GM18951 (cell line): ENCODE measurements around the gene SPACA9.

Source experiments
- POLR2A ChIP-seq: IDR thresholded peaks from 4 replicates; pipeline ENCODE4 v1.6.1; 2011; ENCODE audit warnings: mild to moderate bottlenecking; ENCODE audit not compliant: insufficient read length, insufficient read depth; ENCODE audit errors: extremely low read depth
- in situ Hi-C: fragments of 300-500 bp; cut with MboI; formaldehyde crosslinking; loops from one replicate; pipeline ENCODE4 v1.12.0; 2022; ENCODE audit warnings: low sequenced_read_pairs, mixed read lengths, inconsistent platforms; ENCODE audit not compliant: unreplicated experiment

Gene SPACA9

GRCh38 chr9:132876849-132877248 lies 1.8 kb upstream of the SPACA9 start:
- TF ChIP-seq POLR2A = no peak
- in situ Hi-C loops = no loop called here

GRCh38 chr9:132877458-132877823 lies 1.3 kb upstream of the SPACA9 start:
- in situ Hi-C loops = no loop called here
- TF ChIP-seq POLR2A = no peak

GRCh38 chr9:132877824-132878694 lies 639 bp upstream of the SPACA9 start, which contains the start of gene AK8:
Gene AK8 (minus strand): TSS chr9:132878284. CDS start chr9:132878255, 29 bp downstream.
- in situ Hi-C loops = no loop called here
- peak; percentile 55 for TF ChIP-seq POLR2A

- in situ Hi-C loops = no loop called here
- no peak for TF ChIP-seq POLR2A
Observed at GRCh38 chr9:132879457-132880323, 992 bp downstream of the SPACA9 start.

GRCh38 chr9:132880324-132880661 lies 1.6 kb downstream of the SPACA9 start:
- in situ Hi-C loops = no loop called here
- TF ChIP-seq POLR2A = no peak

- no peak for TF ChIP-seq POLR2A
- in situ Hi-C loops = no loop called here
Observed at GRCh38 chr9:132881826-132882225, 3.1 kb downstream of the SPACA9 start.

- TF ChIP-seq POLR2A = no peak
- in situ Hi-C loops = no loop called here
Observed at GRCh38 chr9:132882616-132883015, 3.9 kb downstream of the SPACA9 start.

- no peak for TF ChIP-seq POLR2A
- in situ Hi-C loops = no loop called here
Observed at GRCh38 chr9:132883349-132884294, 4.9 kb downstream of the SPACA9 start.

- no peak for TF ChIP-seq POLR2A
- in situ Hi-C loops = no loop called here
Observed at GRCh38 chr9:132885720-132886333, 7.1 kb downstream of the SPACA9 start.

- TF ChIP-seq POLR2A = no peak
- in situ Hi-C loops = no loop called here
Observed at GRCh38 chr9:132886334-132886725, 7.6 kb downstream of the SPACA9 start.

- in situ Hi-C loops = no loop called here
- TF ChIP-seq POLR2A = no peak
Observed at GRCh38 chr9:132887181-132888120, 8.8 kb downstream of the SPACA9 start.
